C4-2B (cell line): ENCODE data around the gene PIGQ.

Experiments used
- H3K27ac ChIP-seq: fragments of 450-650 bp; 2 replicates; pipeline ENCODE4 v1.5.1; 2017
- ZFX ChIP-seq: fragments of 450-650 bp; IDR thresholded peaks from 2 replicates; pipeline ENCODE4 v1.6.1; 2017
- TF ChIP-seq, protein P1 (sequence below): fragments of 450-650 bp; conservative IDR thresholded peaks from 2 replicates; pipeline ENCODE4 v1.5.1; 2017; ENCODE audit warnings: mild to moderate bottlenecking

Gene PIGQ

DNA sequence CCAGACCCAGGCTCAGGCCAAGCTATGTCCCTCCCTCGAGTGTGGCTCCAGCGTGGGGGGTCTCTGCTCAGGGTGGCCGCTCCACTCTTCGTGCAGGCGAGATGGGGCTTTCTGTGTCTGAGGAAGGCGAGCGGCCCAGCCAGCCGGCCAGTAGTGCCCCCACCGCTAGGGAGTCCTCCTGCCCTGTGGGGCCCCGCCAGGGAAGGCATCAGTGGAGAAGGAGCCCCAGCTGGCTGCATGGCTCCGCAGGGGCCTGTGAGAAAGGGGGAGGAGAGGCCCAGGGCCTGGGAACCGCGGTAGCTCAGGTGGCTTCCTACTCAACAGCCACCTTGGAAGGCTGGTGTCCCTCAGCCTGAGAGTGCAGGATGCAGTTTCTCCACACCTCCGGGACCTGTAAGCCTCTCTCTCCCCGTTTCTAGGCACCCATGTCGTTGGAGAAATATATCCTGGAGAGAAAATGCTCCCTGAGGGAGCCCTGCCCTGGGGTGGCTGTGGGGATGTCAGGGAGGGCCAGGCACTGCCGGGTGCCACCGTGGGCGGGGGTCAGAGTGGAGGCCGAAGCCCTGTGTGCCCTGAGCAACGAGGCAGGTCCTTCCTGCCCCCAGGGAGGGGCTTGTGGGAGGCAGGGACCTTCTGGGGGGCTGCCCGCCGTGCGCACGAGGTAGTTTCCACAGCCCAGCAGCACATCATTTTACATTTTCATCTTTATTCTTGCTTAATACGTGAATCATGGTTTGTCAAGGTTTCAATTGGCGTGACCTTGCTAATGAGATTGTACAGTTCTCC, 3.3 kb downstream of the PIGQ start:
- TF ChIP-seq ZFX, result no peak
- TF ChIP-seq, protein P1, sequence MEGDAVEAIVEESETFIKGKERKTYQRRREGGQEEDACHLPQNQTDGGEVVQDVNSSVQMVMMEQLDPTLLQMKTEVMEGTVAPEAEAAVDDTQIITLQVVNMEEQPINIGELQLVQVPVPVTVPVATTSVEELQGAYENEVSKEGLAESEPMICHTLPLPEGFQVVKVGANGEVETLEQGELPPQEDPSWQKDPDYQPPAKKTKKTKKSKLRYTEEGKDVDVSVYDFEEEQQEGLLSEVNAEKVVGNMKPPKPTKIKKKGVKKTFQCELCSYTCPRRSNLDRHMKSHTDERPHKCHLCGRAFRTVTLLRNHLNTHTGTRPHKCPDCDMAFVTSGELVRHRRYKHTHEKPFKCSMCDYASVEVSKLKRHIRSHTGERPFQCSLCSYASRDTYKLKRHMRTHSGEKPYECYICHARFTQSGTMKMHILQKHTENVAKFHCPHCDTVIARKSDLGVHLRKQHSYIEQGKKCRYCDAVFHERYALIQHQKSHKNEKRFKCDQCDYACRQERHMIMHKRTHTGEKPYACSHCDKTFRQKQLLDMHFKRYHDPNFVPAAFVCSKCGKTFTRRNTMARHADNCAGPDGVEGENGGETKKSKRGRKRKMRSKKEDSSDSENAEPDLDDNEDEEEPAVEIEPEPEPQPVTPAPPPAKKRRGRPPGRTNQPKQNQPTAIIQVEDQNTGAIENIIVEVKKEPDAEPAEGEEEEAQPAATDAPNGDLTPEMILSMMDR, result no peak
- H3K27ac ChIP-seq, result no peak overlapping the region

DNA sequence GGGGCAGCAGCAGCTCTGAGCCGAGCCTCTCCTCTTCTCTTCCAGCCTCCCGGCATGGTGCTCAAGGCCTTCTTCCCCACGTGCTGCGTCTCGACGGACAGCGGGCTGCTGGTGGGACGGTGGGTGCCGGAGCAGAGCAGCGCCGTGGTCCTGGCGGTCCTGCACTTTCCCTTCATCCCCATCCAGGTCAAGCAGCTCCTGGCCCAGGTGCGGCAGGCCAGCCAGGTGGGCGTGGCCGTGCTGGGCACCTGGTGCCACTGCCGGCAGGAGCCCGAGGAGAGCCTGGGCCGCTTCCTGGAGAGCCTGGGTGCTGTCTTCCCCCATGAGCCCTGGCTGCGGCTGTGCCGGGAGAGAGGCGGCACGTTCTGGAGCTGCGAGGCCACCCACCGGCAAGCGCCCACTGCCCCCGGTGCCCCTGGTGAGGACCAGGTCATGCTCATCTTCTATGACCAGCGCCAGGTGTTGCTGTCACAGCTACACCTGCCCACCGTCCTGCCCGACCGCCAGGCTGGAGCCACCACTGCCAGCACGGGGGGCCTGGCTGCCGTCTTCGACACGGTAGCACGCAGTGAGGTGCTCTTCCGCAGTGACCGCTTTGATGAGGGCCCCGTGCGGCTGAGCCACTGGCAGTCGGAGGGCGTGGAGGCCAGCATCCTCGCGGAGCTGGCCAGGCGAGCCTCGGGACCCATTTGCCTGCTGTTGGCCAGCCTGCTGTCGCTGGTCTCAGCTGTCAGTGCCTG, 4.4 kb downstream of the PIGQ start:
- H3K27ac ChIP-seq, result no peak overlapping the region
- TF ChIP-seq ZFX, result no peak
- TF ChIP-seq, protein P1, result no peak

- TF ChIP-seq ZFX, result no peak
- TF ChIP-seq, protein P1, result no peak
These were observed 5.8 kb downstream of the PIGQ start for GRCh38 chr16:575354-576196.

DNA sequence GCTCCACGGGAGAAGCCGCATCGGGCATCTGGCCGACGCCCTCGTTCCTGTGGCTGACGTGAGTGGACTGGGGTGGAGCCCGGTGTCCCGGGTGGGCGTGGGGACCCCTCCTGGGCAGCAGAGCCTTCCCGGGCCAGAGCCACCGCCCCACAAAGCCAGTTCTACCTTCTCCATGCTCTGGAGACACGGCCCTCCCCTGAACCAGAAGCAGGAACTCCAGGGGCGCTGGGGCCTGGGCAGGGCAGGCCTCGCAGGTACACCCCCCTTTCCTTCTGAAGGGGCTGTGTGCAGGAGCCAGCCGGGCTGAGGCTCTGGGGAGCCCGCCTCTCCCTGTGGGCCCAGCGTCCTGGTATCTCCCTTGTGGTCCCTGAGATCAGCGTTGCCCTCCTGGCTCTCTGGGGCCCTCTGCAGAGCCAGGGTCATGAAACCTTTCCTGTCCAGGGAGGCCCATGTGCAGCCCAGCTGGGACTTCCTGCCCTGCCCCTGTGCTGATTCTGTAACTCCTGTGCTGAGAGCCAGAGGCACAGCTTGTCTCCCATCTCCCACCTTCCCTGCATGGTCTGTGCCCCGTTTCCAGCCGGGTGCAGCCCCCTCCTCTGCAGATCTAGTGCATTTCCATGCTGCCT, 6.5 kb downstream of the PIGQ start:
- TF ChIP-seq, protein P1, result no peak
- TF ChIP-seq ZFX, result no peak
- H3K27ac ChIP-seq, result no peak overlapping the region

More at GRCh38 chr16:575354-576196, 5.8 kb downstream of the PIGQ start:
- H3K27ac ChIP-seq, result no peak overlapping the region

GRCh38 chr16:576823-577201, 7.0 kb downstream of the PIGQ start:
- no peak overlapping the region for H3K27ac ChIP-seq
- no peak for TF ChIP-seq ZFX
- TF ChIP-seq, protein P1, result no peak

DNA sequence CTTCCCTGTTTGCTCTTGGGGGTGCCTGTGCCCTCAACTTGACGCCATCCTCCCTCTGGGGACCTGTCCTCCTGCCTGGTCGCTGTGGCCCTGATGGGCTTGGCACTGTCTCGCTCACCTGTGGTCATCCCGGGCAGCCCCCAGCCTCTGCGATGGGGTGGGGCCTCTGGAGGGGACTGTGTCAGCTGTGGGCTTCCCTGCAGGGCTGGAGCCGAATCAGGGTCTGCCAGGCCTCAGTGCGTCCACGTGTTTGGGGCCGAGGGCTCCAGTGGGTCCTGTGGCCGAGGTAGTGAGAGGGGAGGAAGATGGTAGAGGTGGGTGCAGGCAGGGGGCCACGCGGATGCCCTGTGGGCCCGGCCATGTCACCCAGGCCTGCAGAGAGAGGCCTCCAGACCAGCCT, 8.0 kb downstream of the PIGQ start:
- no peak for TF ChIP-seq ZFX
- no peak overlapping the region for H3K27ac ChIP-seq

GRCh38 chr16:578232-578869, 8.6 kb downstream of the PIGQ start:
- no peak for TF ChIP-seq ZFX
- TF ChIP-seq, protein P1, result no peak
- H3K27ac ChIP-seq, result no peak overlapping the region
